Progenitor cell of endocrine pancreas (in vitro differentiated cells): ENCODE results near the gene LMBR1L. TPM values are rescaled to one million over a fixed set of nuclear protein-coding genes. Genes with fewer than 3 reads are reported as not detected.
A peak's percentile ranks its signal among the peaks of the same experiment; 100 is the strongest.

Experiments used
- DNase-seq: peaks from one replicate; pipeline ENCODE4 v3.0.0; 2021; ENCODE audit warnings: low spot score; ENCODE audit not compliant: unreplicated experiment
- H3K27ac Mint-ChIP-seq: 2 replicates; pipeline ENCODE4 v1.8.0; 2021; ENCODE audit warnings: mild to moderate bottlenecking, moderate library complexity, mixed read lengths
- H3K27me3 Mint-ChIP-seq: 2 replicates; pipeline ENCODE4 v1.8.0; 2021; ENCODE audit warnings: mixed read lengths
- H3K36me3 Mint-ChIP-seq: 2 replicates; pipeline ENCODE4 v1.8.0; 2022; ENCODE audit warnings: mixed read lengths; ENCODE audit not compliant: insufficient read depth
- H3K4me1 Mint-ChIP-seq: 2 replicates; pipeline ENCODE4 v1.8.0; 2021; ENCODE audit warnings: low read depth, mixed read lengths
- H3K4me3 Mint-ChIP-seq: 2 replicates; pipeline ENCODE4 v1.8.0; 2021; ENCODE audit warnings: low read depth, mild to moderate bottlenecking, moderate library complexity, mixed read lengths
- H3K9me3 Mint-ChIP-seq: 2 replicates; pipeline ENCODE4 v1.8.0; 2021; ENCODE audit warnings: low read depth, mixed read lengths
- CTCF ChIP-seq: fragments of 200-600 bp; sonication (generic); IDR thresholded peaks from one replicate; pipeline ENCODE4 v1.5.0; 2021; ENCODE audit warnings: antibody characterized with exemption, mild to moderate bottlenecking; ENCODE audit not compliant: unreplicated experiment
- total RNA-seq: library from RNA; stranded (reverse); gene quantifications from 2 replicates; pipeline ENCODE4 v1.2.1, GENCODE V29; 2021

The LMBR1L gene
- total RNA-seq, 1 donor from 2014 or later = 143 TPM

GRCh38 chr12:49109641-49110463, 795 bp downstream of the LMBR1L start:
- H3K4me3 Mint-ChIP-seq = peak overlapping the region; percentile 98
- no peaks in the 10 kb centered on the region for H3K27me3 Mint-ChIP-seq
- H3K9me3 Mint-ChIP-seq = no peaks in the 10 kb centered on the region
- peaks cover 19% of the 10 kb centered on the region for H3K4me1 Mint-ChIP-seq
- peaks cover 2% of the 10 kb centered on the region for H3K36me3 Mint-ChIP-seq
- H3K27ac Mint-ChIP-seq = peak overlapping the region; percentile 99
- TF ChIP-seq CTCF = no peak
- no peak for DNase-seq

GRCh38 chr12:49108958-49109404, 1.7 kb downstream of the LMBR1L start:
- DNase-seq = no peak
- Mint-ChIP-seq H3K9me3 (no peaks in the 10 kb centered on the region), H3K4me3 (peak overlapping the region; percentile 98), H3K4me1 (peaks cover 19% of the 10 kb centered on the region), H3K27ac (peak overlapping the region; percentile 96), H3K36me3 (peaks cover 4% of the 10 kb centered on the region), H3K27me3 (no peaks in the 10 kb centered on the region)
- TF ChIP-seq CTCF = no peak

- Mint-ChIP-seq H3K27ac (no peak overlapping the region), H3K4me1 (peaks cover 15% of the 10 kb centered on the region), H3K4me3 (no peak overlapping the region), H3K36me3 (peaks cover 8% of the 10 kb centered on the region), H3K27me3 (no peaks in the 10 kb centered on the region), H3K9me3 (no peaks in the 10 kb centered on the region)
- no peak for DNase-seq
- TF ChIP-seq CTCF = no peak
Measured at GRCh38 chr12:49105504-49106084, 5.1 kb downstream of the LMBR1L start.

- H3K4me1 Mint-ChIP-seq = peaks cover 14% of the 10 kb centered on the region
- no peak for DNase-seq
- H3K4me3 Mint-ChIP-seq = no peak overlapping the region
- no peak overlapping the region for H3K27ac Mint-ChIP-seq
- TF ChIP-seq CTCF = no peak
- peaks cover 10% of the 10 kb centered on the region for H3K36me3 Mint-ChIP-seq
- no peaks in the 10 kb centered on the region for H3K9me3 Mint-ChIP-seq
- no peaks in the 10 kb centered on the region for H3K27me3 Mint-ChIP-seq
Measured at GRCh38 chr12:49104822-49105221, 5.8 kb downstream of the LMBR1L start.

- peaks cover 22% of the 10 kb centered on the region for H3K36me3 Mint-ChIP-seq
- no peak overlapping the region for H3K27ac Mint-ChIP-seq
- no peak for TF ChIP-seq CTCF
- no peak overlapping the region for H3K4me3 Mint-ChIP-seq
- DNase-seq = no peak
- peaks cover 3% of the 10 kb centered on the region for H3K4me1 Mint-ChIP-seq
- peaks cover 7% of the 10 kb centered on the region for H3K27me3 Mint-ChIP-seq
- H3K9me3 Mint-ChIP-seq = no peaks in the 10 kb centered on the region
Measured at GRCh38 chr12:49100380-49100779, 10.3 kb downstream of the LMBR1L start.
